Measurements from ENCODE around the gene MED10. TPM values are rescaled to one million over a fixed set of nuclear protein-coding genes. Genes with fewer than 3 reads are reported as not detected.

MED10 gene
- total and polyA plus RNA-seq, 2 donors (not counting 3 experiments of a cell fraction or from before 2014, with no cell fraction given) = 55.6 to 56.3 TPM

- FAIRE-seq = no peak
- H2AFZ ChIP-seq (ENCODE audit: low read depth, low read length) = no peak overlapping the region
- H3K4me2 ChIP-seq (ENCODE audit: insufficient read depth, low read length) = peak overlapping the region; percentile 81
- H3K9me3 ChIP-seq (replicated peaks; ENCODE audit: control insufficient read depth, insufficient read depth, low read length) = no peaks in the 10 kb centered on the region
- DNase-seq (ENCODE audit: low read depth, low spot score) = peak; percentile 13
- H3K9ac ChIP-seq (replicated peaks; ENCODE audit: extremely low read depth, insufficient read depth, low read length) = peak overlapping the region; percentile 83
- peaks cover 42% of the 10 kb centered on the region for H3K79me2 ChIP-seq (ENCODE audit: control insufficient read depth, insufficient read depth, low read length)
- H3K9me1 ChIP-seq (replicated peaks; ENCODE audit: control insufficient read depth, extremely low read depth, insufficient read depth, low read length) = no peaks in the 10 kb centered on the region
- CTCF ChIA-PET = interaction anchor here (1.0 kb wide), 1 partner anchor 348 kb away, joined by 3 read pairs; no protein-coding TSS in a partner anchor
- no peaks in the 10 kb centered on the region for H4K20me1 ChIP-seq (replicated peaks; ENCODE audit: control insufficient read depth, extremely low read depth, insufficient read depth, low read length)
- no peak for TF ChIP-seq CTCF (IDR thresholded peaks at IDR 0.05; ENCODE audit: extremely low read depth in 1 of 2, insufficient read depth in 1 of 2, low read depth in 1 of 2, low read length in 2 of 2)
- TF ChIP-seq JUN (IDR thresholded peaks at IDR 0.05; ENCODE audit: borderline replicate concordance, insufficient read depth, insufficient read length, low read depth) = no peak
- no peak for TF ChIP-seq FOS (IDR thresholded peaks at IDR 0.05; ENCODE audit: borderline replicate concordance, insufficient read depth, low read length)
- TF ChIP-seq EZH2 (IDR thresholded peaks at IDR 0.05; ENCODE audit: borderline replicate concordance, low read depth, low read length, severe bottlenecking) = no peak
- no peak for TF ChIP-seq POLR2AphosphoS5 (IDR thresholded peaks at IDR 0.05; ENCODE audit: insufficient read depth, low read depth, low read length)
- TF ChIP-seq POLR2A (IDR thresholded peaks at IDR 0.05; ENCODE audit: low read depth, low read length) = no peak
- TF ChIP-seq GATA2 (IDR thresholded peaks at IDR 0.05; ENCODE audit: insufficient read depth, insufficient read length, low read depth, low read length) = no peak
- TF ChIP-seq MAX (IDR thresholded peaks at IDR 0.05; ENCODE audit: insufficient read depth, insufficient read length) = no peak
- no peak for TF ChIP-seq MYC (IDR thresholded peaks at IDR 0.05; ENCODE audit: low read depth, low read length)
- POLR2A ChIA-PET = no interaction called here
- H3K4me3 ChIP-seq (replicated peaks in 1 of 3; ENCODE audit: insufficient read depth in 1 of 3, low read depth in 1 of 3, low read length in 3 of 3) = peak overlapping the region; percentile 51 to 76 (median 71)
- dilution Hi-C loops (cut with MboI; ENCODE audit: extremely low pct_ligation_motif_present, low sequenced_read_pairs) = no loop called here
- H3K36me3 ChIP-seq (ENCODE audit: control insufficient read depth in 2 of 2, extremely low read depth in 1 of 2, insufficient read depth in 2 of 2, low read length in 2 of 2) = peaks cover 10 to 22% of the 10 kb centered on the region in 2 experiments
- intact Hi-C loops (cut with micrococcal nuclease) = loop anchor here (10.0 kb wide), 2 partner anchors 207 to 883 kb away; no protein-coding TSS in a partner anchor
- H3K27me3 ChIP-seq (ENCODE audit: control insufficient read depth in 2 of 2, insufficient read depth in 2 of 2, low read length in 2 of 2) = no peaks in the 10 kb centered on the region
- BruUV-seq (replicated peaks) = no TSS peak
- H3K27ac ChIP-seq (ENCODE audit: insufficient read depth, low read depth, low read length) = peak overlapping the region; percentile 86
- peaks cover 34% of the 10 kb centered on the region for H3K4me1 ChIP-seq (ENCODE audit: control insufficient read depth, extremely low read depth, insufficient read depth, low read length)
Measured at GRCh38 chr5:6377582-6377904, 804 bp downstream of the MED10 start.

All from endothelial cell of umbilical vein (primary cell).